ENCODE measurements around the gene COX8A. TPM values are rescaled to one million over a fixed set of nuclear protein-coding genes. Genes with fewer than 3 reads are reported as not detected.

COX8A gene
- total and polyA plus RNA-seq, 9 of the 15 experiments (the other 6 are each of a cell fraction or from before 2014, with no cell fraction given) = 274 to 1,206 (median 526) TPM

- TF ChIP-seq, protein P1, sequence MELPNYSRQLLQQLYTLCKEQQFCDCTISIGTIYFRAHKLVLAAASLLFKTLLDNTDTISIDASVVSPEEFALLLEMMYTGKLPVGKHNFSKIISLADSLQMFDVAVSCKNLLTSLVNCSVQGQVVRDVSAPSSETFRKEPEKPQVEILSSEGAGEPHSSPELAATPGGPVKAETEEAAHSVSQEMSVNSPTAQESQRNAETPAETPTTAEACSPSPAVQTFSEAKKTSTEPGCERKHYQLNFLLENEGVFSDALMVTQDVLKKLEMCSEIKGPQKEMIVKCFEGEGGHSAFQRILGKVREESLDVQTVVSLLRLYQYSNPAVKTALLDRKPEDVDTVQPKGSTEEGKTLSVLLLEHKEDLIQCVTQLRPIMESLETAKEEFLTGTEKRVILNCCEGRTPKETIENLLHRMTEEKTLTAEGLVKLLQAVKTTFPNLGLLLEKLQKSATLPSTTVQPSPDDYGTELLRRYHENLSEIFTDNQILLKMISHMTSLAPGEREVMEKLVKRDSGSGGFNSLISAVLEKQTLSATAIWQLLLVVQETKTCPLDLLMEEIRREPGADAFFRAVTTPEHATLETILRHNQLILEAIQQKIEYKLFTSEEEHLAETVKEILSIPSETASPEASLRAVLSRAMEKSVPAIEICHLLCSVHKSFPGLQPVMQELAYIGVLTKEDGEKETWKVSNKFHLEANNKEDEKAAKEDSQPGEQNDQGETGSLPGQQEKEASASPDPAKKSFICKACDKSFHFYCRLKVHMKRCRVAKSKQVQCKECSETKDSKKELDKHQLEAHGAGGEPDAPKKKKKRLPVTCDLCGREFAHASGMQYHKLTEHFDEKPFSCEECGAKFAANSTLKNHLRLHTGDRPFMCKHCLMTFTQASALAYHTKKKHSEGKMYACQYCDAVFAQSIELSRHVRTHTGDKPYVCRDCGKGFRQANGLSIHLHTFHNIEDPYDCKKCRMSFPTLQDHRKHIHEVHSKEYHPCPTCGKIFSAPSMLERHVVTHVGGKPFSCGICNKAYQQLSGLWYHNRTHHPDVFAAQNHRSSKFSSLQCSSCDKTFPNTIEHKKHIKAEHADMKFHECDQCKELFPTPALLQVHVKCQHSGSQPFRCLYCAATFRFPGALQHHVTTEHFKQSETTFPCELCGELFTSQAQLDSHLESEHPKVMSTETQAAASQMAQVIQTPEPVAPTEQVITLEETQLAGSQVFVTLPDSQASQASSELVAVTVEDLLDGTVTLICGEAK (IDR thresholded peaks at IDR 0.05) = 0 out of 2 replicates have a peak, but pooled peaks have one; percentile 42
- TF ChIP-seq, protein P1 (CRISPR knock-in tag; IDR thresholded peaks at IDR 0.05) = no peak
These were observed 35.0 kb upstream of the COX8A start (continued) for GRCh38 chr11:63939397-63939891.

Data from K562 (cell line).